HG03097 (cell line): ENCODE results near the gene HEPACAM.

Experiments
- ATAC-seq: cut with Tn5 transposase; IDR thresholded peaks from one replicate; pipeline ENCODE4 v1.9.1; 2021; ENCODE audit not compliant: unreplicated experiment, low FRiP score

Gene HEPACAM

DNA sequence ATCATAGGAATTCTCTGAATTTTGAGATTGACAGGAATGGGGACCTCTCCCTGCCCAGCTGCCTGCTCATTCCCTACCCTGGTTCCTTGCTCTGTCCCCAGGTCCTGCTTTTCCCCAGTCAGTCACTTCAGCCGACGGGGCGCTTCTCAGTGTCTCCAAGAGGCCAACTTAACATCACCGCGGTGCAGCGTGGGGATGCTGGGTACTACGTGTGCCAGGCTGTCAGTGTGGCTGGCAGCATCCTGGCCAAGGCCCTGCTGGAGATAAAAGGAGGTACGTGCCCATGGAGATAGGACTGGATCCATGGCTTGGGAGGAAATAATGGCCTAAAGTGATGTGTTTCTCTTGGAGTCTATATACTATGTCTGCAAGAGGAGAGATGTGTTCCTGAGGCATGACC, 63.6 kb downstream of the HEPACAM start:
- ATAC-seq, result no peak

DNA sequence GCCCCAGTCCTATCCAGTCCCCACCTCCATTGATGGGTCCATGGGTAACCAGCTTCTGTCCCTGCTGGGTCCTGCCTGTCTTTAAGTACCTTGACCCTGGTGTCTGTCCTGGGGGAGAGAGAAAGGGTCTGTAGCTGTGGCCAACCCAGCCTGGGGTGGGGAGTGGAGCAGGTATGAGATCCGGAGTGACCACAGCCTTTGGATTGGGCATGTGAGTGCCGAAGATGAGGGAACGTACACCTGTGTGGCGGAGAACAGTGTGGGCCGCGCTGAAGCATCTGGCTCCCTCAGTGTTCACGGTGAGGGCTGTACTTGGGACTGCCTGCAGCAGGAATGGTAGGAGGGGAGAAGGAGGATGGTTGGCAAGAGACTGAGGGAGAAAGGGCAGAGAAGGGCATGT, 65.4 kb downstream of the HEPACAM start:
- no peak for ATAC-seq

DNA sequence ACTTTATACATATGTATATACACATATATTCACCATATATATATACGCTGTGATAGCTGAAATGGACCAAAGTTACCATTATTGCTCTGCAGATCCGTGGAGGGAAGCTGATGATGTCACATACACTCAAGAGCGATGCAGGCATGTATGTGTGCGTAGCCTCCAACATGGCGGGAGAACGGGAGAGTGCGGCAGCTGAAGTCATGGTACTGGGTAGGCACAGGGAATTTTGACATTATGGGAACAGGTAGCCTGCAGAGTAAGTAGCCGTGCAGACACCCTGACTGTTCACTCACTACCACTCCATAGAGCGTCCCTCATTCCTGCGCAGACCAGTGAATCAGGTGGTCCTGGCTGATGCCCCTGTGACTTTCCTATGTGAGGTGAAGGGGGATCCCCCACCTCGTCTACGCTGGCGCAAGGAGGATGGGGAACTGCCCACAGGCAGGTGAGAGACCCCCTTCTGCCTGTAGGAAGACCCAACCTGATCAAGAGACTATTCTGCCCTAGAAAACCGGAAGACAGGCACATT, 65.9 kb downstream of the HEPACAM start:
- no peak for ATAC-seq

DNA sequence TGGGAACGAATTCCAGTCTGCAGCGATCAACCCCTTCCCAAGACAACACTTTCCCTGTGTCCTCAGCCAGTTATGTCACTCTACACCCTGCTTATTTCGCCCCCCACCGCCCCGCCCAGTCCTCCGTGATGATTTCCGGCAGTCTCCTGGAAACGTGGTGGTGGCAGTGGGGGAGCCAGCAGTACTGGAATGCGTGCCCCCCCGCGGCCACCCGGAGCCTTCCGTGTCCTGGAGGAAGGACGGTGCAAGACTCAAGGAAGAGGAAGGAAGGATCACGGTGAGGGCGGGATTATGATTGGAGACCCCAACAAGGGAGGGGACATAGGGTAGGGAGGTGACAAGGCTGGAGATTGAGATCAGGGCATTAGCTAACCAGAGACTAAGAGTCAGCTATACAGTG, 66.5 kb downstream of the HEPACAM start:
- ATAC-seq, result no peak
